GM10266 (cell line): ENCODE data around the gene RSRP1.

ENCODE experiments used
- DNase-seq: peaks from one replicate; pipeline ENCODE4 v3.0.0; 2012; ENCODE audit errors: extremely low spot score
- TF ChIP-seq, protein P1 (sequence below): IDR thresholded peaks from 2 replicates; pipeline ENCODE4 v1.5.1; 2012; ENCODE audit warnings: mild to moderate bottlenecking, low read depth; ENCODE audit not compliant: control insufficient read depth, insufficient read depth; ENCODE audit errors: missing control alignments

RSRP1 gene

DNA sequence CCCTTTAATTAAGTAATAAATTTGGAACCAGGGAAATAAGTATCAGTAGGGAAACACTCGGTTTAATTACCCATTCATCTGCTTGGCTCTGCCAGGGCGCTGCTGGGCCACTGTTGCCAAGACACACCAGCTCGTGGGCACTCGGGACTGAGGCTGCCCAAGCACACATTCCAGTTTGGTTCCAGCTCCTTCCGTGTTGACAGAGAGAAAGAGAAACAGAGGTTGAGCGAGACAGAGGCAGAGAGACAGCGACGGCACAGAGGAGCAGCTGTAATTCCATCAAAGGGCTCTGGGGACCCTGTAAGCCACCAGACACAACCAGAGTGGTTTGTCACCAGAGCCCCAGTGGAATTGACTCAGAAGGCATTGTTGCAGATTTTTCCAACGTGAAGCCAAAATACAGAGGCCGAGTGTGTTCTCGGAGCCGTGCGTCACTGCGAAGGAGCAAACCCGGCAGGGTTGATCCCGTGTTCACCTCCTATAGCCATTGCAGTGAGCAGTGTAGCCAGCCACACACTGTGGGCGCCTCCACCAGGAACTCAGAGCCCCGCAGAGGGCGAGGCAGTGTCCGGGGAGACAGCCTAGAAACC lies 48.5 kb downstream of the RSRP1 start:
- no peak for DNase-seq
- TF ChIP-seq, protein P1, sequence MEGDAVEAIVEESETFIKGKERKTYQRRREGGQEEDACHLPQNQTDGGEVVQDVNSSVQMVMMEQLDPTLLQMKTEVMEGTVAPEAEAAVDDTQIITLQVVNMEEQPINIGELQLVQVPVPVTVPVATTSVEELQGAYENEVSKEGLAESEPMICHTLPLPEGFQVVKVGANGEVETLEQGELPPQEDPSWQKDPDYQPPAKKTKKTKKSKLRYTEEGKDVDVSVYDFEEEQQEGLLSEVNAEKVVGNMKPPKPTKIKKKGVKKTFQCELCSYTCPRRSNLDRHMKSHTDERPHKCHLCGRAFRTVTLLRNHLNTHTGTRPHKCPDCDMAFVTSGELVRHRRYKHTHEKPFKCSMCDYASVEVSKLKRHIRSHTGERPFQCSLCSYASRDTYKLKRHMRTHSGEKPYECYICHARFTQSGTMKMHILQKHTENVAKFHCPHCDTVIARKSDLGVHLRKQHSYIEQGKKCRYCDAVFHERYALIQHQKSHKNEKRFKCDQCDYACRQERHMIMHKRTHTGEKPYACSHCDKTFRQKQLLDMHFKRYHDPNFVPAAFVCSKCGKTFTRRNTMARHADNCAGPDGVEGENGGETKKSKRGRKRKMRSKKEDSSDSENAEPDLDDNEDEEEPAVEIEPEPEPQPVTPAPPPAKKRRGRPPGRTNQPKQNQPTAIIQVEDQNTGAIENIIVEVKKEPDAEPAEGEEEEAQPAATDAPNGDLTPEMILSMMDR, result no peak

DNA sequence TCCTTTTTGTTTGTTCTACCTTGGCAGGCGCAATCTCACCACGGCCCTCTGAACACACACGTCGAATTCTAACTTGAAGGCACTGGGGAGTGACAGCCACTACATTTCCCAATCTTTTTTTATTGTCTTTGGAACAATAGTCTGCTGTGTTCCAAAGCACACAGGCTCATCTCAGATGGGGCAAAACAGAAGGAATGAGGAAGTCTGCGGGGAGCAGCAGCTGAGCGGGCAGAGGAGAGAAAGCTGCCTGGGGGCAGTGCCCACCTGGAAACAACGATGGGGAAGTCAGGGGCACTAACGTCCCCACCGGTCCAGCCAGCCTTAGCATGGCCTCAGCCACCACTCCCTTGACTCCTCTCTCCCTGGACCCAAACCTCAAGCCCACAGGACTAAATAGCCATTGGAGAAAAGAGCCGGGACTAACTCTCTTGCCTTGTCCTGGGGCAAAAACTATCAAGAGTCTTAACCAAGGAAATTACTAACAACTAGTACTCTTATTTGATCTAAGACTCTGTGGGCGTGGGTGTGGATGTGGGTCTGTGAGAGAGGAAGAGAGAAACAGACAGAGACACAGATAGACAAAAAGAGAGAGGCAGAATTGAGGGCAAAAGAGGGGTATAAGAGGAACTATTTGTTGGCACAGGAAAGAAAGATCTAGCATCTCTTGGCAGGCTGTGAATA lies 49.1 kb downstream of the RSRP1 start:
- DNase-seq, result no peak
- TF ChIP-seq, protein P1, result no peak

DNA sequence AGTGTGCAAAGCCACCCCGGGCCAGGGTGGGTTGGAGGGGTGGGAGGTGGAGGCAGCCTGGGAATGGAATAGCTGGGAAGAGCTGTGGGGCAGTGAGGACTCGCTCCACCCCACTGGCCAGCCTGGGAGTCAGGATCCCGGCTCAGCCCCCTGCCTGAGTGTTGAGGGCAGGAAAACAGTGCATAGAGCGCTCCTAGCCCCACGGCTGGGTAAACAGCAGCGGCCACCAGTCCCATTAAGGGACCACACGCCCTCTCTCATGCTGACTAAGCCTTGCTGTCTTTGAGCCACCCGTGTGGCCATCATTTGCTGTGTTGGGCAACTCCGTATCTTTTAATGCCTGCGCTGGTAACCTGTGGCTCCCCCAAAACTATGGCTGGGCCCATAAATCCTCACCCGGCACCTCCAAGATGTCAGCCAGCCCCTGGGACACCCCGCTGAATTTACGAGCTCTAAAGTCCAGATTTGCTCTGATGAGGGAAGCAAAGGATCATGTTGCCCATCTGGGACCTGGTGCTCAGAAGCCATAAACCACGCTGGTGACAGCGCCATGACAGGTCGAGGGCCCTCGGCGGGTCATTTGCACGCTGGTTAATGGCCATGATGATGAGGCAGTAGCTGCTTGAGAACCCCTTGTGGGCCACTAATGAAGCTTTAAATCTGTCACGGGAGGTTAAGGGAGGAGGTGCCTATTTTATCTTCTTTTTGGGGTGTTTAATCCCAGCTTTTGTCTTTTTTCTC lies 49.8 kb downstream of the RSRP1 start:
- no peak for DNase-seq
- TF ChIP-seq, protein P1, result no peak

DNA sequence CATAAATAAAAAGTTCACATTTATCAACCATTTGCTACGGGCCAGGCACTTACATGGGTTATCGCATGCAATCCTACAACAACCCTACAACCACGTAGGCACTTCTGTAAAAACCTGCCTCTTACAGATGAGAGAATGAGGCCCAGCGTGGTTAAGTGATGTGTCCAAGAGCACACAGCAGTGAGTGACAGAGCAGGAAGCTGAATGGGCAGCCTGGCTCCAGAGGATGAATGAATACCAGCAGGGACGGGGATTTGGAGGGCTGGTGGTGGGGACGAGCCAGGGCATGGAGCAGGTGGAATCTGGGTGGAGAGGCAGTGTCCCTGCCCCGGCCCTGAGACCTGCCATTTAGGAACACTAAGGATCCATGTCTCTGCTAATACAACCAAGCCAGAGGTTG lies 50.4 kb downstream of the RSRP1 start:
- DNase-seq, result no peak
- TF ChIP-seq, protein P1, result no peak

- no peak for DNase-seq
- TF ChIP-seq, protein P1, result no peak
Measured at GRCh38 chr1:25195835-25196234, 51.4 kb downstream of the RSRP1 start.

DNA sequence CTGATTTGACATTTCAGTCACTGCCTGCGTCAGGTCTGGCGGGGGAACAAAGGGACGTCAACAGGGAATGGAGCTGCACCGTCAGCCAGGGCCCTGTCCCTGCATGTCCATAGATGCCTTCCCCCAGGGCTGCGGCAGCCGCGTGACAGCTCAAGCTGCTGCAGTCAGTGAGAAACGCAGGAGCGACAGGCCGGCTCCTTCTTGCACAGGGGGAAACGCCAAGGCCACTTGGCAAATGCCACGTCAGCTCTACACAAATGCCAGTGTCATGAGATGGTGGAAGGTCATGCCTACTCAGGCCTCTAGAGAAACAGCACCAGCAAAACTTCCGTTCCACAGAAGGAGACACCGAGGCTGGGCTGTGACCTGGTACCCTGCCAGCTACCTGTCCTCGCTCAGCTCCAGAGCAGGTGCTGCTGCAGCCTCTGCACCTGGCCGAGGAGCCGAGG lies 52.7 kb downstream of the RSRP1 start:
- TF ChIP-seq, protein P1, result no peak
- DNase-seq, result no peak

GRCh38 chr1:25194054-25194453 lies 53.2 kb downstream of the RSRP1 start:
- DNase-seq, result no peak

More at GRCh38 chr1:25194054-25194453, 53.2 kb downstream of the RSRP1 start:
- TF ChIP-seq, protein P1, result no peak
